Right ventricle myocardium inferior (tissue), 1 donor: Measurements from ENCODE around the gene FGF12. TPM values are rescaled to one million over a fixed set of nuclear protein-coding genes. Genes with fewer than 3 reads are reported as not detected.
A peak's percentile ranks its signal among the peaks of the same experiment; 100 is the strongest.

ENCODE experiments used
- ATAC-seq: fragments of 200-7000 bp; cut with Tn5 transposase; one replicate; pipeline ENCODE4 v1.9.1; 2020; ENCODE audit warnings: mild to moderate bottlenecking, moderate library complexity
- DNase-seq: peaks from one replicate; pipeline ENCODE4 v3.0.0; 2021; ENCODE audit errors: missing footprints
- intact Hi-C: fragments of 100-400 bp; cut with DNase I; formaldehyde crosslinking; loops from one replicate; pipeline ENCODE4 v1.11.0; 2022
- total RNA-seq: library from RNA; stranded (reverse); fragmentation: NEBNext Ultra II Directional; extraction: Animal tissue kit (Norgen Biotek cat#: 25700); gene quantifications from one replicate; pipeline ENCODE4 v1.2.1, GENCODE V29; 2021
- donor health status: DM: no; HTN: yes; CAD: no; lungs with severe emphysema.

FGF12 gene
- total RNA-seq, 1 donor from 2014 or later = 340 TPM

DNA sequence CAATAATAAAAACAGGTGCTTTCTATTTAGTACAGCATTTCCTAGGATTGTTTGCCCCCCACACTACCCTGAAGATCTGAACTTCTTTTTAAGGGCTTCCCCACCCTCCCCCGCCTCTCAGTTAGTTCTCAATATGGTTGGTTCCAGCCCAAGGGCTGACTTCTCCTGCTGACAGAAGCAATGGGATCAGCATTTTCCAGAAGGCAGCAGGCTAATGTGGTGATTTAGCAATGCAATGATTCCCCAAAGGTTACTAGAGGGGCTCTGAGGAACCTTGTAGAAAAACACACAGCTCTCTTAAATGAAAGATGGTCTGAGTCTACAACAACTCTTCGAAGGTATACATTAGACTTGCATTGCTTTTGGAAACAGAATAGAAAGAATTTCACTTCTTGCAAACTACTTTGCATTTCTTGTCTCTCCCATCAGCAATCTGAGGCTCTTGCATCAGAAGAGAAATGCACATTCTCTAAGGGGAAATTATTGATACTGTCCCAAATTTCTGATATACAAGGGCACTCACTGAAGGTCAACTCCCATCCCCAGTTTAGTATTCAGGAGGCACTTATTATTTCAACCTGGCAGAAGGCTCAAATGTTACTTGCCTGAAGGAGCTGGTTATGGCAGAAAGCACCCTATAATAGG is 30.3 kb downstream of the FGF12 start:
- DNase-seq (no peak), ATAC-seq (no peak)
- intact Hi-C loops = no loop called here

DNA sequence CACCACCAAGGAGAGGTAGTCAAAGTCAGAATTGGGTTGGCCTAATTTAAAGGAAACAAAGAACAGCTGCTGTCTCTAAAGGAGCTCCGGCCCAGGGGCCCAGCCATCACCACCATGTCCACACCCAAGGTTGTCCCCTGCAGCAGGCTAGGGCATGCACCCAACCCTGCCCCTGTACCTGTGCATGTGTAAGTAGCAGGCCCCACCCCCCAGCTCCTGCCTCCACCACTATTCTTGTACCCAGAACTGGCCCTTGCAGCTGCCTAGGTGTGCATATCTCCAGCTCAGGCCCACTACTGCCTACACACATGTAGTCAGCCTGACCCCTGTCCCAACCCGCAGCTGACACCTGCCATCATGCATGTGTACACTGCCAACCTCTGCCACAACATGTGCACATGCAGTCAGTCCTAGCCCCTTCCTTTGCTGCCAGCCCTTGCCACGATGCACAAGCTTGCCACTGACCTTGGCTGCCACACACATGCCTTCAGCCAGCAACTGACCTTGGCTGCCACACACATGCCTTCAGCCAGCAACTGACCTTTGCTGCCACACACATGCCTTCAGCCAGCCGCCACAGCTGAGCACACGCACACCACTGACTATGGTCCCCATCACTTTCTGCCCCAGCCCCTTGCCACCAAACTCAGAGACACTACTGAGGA is 39.7 kb downstream of the FGF12 start:
- intact Hi-C loops = no loop called here
- DNase-seq (peak; percentile 67), ATAC-seq (peak; percentile 81)

DNA sequence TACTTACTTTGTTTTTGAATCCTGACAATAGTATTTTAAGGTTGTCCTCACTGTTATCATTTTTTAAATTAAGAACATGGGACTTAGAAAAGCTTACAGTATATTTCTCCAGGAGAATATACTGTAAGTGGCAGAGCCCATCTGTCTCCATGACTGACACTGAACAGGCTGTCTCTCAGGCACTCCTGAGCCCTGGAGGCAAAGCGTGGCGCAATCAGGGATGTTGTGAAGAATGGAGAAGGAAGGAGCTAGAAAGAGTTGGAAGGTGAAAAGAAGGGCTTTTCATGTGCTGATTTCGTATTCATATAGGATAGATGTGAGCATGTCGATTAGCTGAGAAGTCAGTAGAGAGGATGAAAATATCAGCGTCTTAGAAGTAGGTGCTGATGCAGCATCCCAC is 41.5 kb downstream of the FGF12 start:
- intact Hi-C loops = no loop called here
- DNase-seq = no peak

DNA sequence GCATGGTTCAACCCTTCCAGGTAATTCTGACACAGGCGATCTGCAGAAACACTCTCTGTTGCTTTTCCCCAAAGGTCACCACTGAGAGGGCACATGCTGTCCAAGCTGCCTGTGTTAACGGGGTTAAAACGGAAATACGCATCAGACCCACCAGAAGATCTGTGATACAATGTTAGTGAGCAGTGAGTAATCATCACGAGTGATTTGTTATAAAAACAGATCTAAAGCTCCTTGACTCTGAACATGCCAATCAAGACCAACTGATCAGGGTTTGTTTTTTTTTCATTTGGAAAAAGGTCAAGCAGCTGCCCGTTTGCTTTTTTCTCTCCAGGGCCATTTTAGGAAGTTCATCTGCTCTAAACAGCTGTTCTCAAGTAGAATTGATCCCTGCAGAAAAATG is 43.2 kb downstream of the FGF12 start:
- intact Hi-C loops = no loop called here
- ATAC-seq = no peak
- no peak for DNase-seq

More for the DNA sequence above, 41.5 kb downstream of the FGF12 start:
- no peak for ATAC-seq

DNA sequence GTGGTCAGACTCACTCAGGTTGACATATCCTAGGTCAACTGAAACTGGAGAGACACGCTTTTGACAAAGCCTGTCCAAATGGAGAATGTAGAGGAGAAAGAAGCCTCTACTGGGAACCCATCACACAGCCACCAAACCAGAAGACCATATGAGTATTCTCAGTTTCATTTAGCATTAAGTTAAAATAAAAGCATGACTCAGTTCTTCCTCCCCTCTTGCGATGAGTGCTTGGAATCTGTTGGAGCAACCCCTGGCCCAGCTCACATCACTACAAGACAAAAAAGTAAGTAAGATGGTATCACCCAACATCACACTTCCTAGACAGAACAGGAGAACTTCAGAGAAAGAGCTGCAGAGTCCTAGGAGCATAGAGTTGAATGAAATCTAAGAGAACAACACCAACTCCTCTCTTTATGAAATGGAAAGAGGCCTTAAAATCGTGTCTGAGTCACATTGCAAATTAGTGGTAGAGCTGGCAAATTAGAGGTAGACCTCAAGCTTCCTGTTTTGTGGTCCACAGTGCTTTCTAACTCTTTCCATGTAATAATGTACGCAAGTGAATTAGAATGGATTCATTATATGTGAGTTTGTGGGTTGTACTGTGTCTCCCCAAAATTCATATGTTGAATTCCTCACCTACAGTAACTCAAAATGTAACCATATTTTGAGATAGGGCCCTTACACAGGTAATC is 51.2 kb downstream of the FGF12 start:
- intact Hi-C loops = no loop called here
- ATAC-seq = no peak
- no peak for DNase-seq

DNA sequence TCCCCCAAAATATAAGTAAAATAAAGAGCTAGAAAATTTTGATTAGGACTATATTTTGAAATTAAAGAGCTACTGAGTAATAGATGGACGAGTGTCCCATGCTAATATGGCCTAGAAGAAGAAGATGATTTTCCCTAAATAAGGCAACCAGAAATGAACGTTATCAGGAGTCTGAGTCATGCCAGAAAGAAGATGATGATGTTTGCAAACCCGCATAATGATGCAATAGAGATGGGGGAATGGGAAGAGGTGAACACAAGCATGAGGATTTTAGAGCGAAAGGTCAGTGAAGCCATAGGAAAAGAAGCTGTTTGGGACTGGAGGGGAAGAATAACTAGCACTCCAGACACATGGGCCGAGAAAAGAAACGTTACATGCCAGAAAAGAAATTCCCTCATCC is 71.7 kb downstream of the FGF12 start:
- ATAC-seq = no peak
- no peak for DNase-seq
- intact Hi-C loops = loop anchor here (1.0 to 5.0 kb wide), 2 partner anchors 18 to 88 kb away; no protein-coding TSS in a partner anchor

DNA sequence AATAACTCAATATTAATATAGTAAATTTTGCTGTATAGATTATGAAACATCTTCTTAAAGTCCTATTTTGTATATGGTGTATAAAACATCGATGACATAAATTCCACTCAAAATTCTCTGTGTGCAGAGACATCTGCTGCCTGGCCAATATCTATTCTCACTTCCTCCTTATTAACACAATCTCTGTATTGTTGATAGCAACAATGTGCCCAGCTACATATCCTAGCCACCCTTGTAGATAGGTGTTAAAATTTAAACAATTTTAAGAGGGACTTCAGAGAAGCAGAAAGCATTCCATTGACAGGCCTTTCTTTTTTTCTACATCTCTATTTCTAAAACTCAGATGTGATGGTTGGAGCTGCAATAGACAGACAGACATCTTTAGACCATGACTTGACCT is 72.3 kb downstream of the FGF12 start:
- intact Hi-C loops = loop anchor here (1.0 to 5.0 kb wide), 2 partner anchors 18 to 88 kb away; no protein-coding TSS in a partner anchor
- DNase-seq (no peak), ATAC-seq (peak; percentile 69)

DNA sequence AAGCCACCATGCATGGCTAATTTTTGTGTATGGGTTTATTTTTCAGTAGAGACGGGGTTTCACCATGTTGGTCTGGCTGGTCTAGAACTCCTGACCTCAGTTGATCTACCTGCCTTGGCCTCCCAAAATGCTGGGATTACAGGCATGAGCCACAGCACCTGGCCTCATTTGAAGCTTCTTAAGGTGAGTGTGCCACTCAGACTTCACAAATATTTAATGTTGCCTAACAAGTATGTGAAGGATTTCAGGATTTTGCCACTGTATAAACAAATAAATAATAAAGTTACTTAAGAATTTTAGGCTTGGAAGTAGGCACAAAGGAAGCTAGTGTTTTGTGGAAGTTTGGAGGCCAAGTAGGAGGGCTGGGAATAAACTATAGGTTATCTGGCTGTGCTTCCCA is 73.5 kb downstream of the FGF12 start:
- DNase-seq (no peak), ATAC-seq (no peak)
- intact Hi-C loops = loop anchor here (5.0 kb wide), 1 partner anchor 73 kb away; the partner anchor contains the start of gene FGF12

DNA sequence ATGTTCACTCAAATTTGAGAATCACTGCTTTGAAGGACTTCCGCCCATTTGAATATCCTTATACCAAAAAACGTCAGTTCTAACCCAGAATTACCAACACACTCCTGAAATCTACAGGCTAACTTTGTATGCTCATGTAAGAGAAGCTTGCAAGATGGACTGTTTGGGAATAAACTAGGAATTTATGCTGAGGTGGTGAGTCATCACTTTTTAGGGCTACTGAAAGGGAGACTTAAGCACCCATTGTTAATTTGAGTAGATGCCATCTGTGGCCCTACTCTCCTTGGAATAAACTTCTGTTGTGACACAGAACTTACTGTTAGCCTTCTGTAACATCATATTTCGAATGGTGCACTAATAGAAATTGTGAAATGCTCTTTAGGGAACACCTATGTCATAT is 74.6 kb downstream of the FGF12 start:
- intact Hi-C loops = loop anchor here (5.0 kb wide), 1 partner anchor 75 kb away; the partner anchor contains the start of gene FGF12
- ATAC-seq (no peak), DNase-seq (no peak)

DNA sequence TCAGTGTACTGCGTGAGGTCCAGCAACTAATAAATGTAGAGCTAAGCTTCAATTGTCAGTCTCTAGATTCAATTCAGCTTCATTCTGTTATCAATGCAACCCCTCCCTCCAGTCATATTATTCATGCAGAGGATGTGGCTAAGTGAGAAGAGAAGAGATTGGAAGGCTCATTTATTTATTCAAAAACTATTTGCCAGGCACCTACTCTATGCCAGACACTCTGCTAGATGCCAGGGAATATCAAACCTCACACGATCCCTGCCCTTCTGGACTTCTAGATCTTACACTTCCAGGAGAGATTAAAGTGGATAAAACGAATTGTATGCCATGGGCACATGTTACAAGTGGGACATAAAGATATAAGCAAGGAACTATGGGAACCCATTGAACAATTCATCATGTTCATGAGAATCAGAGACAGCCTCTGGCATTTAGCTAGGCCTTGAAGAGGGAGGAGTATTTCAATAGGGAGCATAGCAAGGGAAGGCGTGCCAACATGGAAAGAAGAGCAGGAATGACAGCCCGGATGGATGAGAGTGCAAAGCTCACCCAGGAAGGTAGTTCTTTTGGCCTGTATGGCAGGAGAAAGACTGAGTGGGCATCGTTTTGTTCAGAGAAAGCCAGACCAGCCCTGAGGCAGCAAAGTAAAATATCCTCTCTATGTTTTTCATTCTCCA is 75.4 kb downstream of the FGF12 start:
- peak; percentile 60 for ATAC-seq
- intact Hi-C loops = loop anchor here (5.0 kb wide), 1 partner anchor 75 kb away; the partner anchor contains the start of gene FGF12
- DNase-seq = no peak

DNA sequence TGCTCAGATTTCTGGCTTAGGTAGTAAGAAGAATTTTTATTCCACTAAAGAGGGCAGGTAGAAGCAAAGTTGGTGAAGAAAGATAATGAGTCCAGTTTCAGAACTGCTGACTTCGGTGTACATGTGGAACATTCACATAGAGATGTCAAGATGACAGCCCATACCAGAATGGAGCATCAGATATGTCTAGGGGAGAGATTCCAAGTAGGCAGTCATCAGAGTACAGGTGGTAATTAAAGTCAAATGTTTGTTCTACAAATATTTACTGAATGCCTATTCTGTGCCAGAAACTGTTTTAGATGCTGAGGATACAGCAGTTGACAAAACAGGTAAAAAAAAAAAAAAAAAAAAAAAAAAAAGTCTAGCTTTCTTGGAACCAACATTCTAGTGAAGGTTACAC is 81.9 kb downstream of the FGF12 start:
- intact Hi-C loops = no loop called here
- ATAC-seq = no peak

DNA sequence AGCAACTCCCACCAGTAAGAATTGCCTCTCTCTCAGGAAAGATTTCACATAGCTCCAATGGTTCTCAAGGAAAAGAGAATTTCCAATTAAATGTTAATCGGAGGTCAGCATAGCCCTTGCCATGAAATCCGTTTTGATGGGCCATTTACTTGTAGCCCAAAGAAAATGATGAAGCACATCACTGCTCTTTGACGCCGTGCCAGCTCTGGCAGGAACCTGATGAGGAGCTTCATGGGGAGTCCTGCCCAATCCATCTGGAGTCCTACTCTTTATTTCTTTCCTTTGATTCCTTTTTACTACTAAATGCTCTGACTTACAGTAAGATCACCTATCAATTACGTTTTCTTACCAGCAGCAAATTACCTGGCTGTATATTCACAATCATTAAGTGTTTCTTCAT is 84.7 kb downstream of the FGF12 start:
- DNase-seq = peak; percentile 62
- ATAC-seq = no peak
- intact Hi-C loops = no loop called here

More for the DNA sequence above, 81.9 kb downstream of the FGF12 start:
- no peak for DNase-seq

DNA sequence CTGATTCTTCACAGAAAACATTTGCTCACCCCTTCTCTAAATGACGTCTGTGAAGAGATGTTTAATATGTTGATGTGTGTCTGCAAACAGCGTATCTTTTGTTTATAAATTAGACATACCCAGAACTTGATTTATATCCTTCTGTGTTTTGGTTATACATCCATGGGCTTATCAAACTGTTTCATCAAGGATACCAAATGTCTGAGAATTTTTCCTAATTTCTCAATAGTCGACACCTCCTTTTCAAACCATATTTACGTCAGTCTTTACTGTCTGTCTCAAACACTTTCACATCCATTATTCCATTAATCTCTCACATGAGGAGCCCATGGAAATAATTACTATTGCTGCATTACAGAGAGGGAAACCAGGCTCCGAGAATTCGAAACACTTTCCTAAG is 85.4 kb downstream of the FGF12 start:
- intact Hi-C loops = no loop called here
- ATAC-seq (no peak), DNase-seq (no peak)

DNA sequence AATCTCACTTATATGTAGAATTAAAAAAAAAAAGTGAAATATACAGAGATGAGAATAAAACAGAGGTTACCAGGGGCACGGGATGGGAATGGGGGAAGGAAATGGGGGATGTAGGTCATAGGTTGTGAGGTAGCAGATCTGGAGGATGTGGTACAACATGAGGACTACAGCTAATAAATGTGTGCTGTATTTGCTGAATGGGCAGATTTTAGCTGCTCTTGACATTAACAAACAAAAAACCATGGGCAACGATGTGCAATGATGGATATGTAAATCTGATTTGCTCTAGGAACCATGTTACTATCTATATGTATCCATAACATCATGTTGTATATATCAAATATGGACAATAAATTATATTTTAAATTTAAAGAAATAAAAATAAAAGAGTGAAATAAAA is 87.4 kb downstream of the FGF12 start:
- DNase-seq (no peak), ATAC-seq (no peak)
- intact Hi-C loops = loop anchor here (5.0 kb wide), 3 partner anchors 67 to 132 kb away; partner anchors contain the start of gene FGF12

DNA sequence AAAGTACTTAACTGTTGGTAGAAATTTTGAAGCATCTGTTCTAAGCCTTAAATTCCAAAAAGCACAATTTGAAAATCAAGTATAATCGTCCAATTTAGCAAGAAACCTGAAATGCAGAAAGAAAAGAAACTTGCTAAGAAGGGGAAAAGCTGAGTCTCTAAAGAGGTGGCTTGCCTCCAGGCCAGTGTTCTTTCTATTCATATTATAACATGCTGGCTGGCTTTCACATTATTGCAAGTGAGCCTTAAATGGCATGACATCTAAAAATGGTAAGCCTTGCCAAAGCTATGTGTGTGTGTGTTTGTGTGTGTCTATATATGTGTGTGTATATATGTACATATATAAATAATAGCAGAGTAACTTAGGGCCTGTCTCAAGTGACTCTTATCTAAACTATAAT is 89.5 kb downstream of the FGF12 start:
- ATAC-seq = no peak
- no peak for DNase-seq
- intact Hi-C loops = loop anchor here (1.0 to 5.0 kb wide), 5 partner anchors 17 to 134 kb away; partner anchors contain the start of gene FGF12

DNA sequence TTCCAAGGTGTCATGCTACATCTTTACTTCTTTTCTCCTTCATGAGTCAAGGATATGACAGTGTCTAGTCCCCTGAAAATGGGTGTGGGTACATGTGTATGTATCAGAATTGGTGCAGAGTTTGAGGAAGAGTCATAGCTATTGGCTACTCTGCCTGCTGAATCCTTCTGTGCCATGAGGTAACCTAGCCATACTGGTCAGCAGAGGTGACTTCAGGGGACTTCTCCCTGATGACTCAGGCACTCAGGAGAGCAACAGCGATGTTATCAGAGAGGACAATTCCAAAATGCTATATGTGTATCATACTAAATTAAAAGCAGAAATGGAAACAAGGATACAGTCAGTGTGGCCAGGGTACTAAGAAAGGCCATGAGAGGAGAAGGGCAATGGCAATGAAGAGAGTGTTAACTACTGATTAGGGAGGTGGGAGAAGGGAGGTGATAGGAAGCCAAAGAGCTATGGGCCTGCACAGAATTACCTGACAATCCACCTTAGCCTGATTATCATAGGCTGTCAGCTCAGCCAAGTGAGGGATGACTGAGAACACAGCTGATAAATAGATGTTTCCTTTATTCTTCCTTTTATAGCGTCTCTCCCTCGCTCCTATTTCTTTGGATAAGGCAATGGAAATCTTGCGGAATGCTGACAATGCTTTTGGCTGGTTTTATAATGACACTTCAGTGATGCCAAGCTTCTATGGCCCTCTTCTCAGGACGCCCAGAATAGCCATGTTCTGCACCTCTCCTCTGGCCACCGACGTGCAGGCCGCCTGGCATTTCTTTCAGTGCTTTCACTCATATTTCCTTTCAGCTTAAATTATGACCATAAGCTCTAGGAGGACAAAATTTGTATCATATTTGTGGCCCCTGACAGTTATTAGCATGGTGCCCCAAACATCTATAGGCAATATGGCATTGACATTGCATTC is 90.6 kb downstream of the FGF12 start:
- peak; percentile 95 for ATAC-seq
- DNase-seq = peak; percentile 61
- intact Hi-C loops = loop anchor here (1.0 to 5.0 kb wide), 5 partner anchors 19 to 136 kb away; partner anchors contain the start of gene FGF12

DNA sequence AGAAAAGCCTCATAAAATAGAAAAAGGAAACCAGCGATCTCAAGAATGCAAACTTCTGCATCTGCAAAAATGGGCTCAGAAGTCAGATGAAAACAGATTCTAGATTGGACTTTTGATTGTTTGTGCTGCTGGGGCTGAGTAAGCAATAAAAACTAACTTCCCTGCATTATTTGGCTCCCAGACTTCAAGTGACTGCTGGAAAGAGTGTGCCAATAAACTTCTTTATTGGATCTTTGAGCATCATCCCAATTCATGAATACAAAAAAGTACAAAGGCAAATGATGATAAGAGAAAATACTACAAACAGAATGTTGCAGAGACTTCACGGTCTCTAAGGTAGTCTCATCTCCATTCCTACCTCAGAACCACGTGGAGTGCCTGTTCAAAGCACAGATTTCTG is 97.9 kb downstream of the FGF12 start:
- DNase-seq (no peak), ATAC-seq (no peak)
- intact Hi-C loops = no loop called here

DNA sequence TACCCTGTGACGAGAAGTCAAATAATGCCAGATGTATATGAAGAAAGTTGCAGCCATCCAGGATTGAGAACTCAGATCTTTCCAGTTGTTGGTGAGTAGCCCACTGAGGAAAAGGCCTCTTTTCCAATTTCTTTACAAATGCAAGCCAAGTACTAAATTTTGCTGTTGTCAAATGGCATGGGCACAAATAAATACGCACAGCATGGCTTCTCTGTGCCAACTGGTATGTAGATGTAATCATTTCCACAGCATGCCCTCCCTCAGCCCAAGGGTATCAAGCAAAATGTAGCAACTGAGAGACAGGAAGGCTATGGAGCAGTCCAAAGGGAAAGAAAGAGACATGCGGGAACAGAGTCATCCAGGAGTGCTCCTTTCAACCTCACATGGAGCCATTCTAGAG is 105.4 kb downstream of the FGF12 start:
- intact Hi-C loops = no loop called here
- no peak for DNase-seq
- no peak for ATAC-seq
